ENCODE data around the gene NDST1. TPM values are rescaled to one million over a fixed set of nuclear protein-coding genes. Genes with fewer than 3 reads are reported as not detected.

The NDST1 gene
- total and polyA plus RNA-seq, 10 of the 15 experiments (the other 5 are each of a cell fraction or from before 2014, with no cell fraction given) = 0.20 to 53.5 (median 12.9) TPM

DNA sequence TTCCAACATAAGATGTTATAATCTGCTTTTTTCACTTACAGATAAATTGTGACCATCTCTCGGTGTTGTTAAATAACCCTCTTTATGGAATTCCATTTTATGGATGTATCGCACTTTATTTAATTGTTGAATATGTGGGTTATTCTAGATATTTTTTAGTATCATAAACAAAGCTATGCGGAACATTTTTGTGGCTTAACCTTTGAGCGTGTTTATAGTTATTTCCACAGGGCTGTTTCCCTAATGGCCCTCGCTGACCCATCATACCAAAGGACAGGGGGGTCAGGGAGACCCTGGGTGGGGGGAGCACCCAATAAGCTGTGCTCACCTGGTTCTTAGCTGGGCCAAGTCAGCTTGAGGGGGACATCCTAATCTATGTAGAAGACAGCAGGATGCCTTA, 65.3 kb downstream of the NDST1 start:
- in situ Hi-C loops (cut with MboI) (no loop called here), intact Hi-C loops (cut with micrococcal nuclease; ENCODE audit: unreplicated experiment) (no loop called here)
- Histone ChIP-seq H3K9ac (ENCODE audit: control insufficient read depth, insufficient read depth, low read length) (no peak overlapping the region), H3K9me3 (replicated peaks; ENCODE audit: control insufficient read depth, insufficient read depth, low read length) (no peaks in the 10 kb centered on the region), H3K27ac (ENCODE audit: control insufficient read depth, insufficient read depth) (no peak overlapping the region), H2AFZ (ENCODE audit: control insufficient read depth, low read depth, low read length) (no peak overlapping the region), H4K20me1 (ENCODE audit: control insufficient read depth, insufficient read depth) (no peaks in the 10 kb centered on the region), H3K36me3 (ENCODE audit: control insufficient read depth in 2 of 2, insufficient read depth in 2 of 2, low read length in 1 of 2) (no peaks in the 10 kb centered on the region), H3K27me3 (replicated peaks in 1 of 2; ENCODE audit: control insufficient read depth in 2 of 2, insufficient read depth in 2 of 2, low read length in 1 of 2) (no peaks in the 10 kb centered on the region), H3K4me3 (no peak overlapping the region), H3K4me2 (ENCODE audit: control insufficient read depth, insufficient read depth) (no peak overlapping the region), H3K4me1 (ENCODE audit: control insufficient read depth, insufficient read depth, low read length) (no peaks in the 10 kb centered on the region), H3K79me2 (ENCODE audit: control insufficient read depth, insufficient read depth, low read length) (no peaks in the 10 kb centered on the region)
- no TSS peak for BruUV-seq (replicated peaks)
- ATAC-seq (no peak), DNase-seq (ENCODE audit: low read depth, low spot score) (no peak), FAIRE-seq (no peak)
- ChIA-PET POLR2A (interaction anchor here (0.6 to 1.2 kb wide), 3 partner anchors 11 to 81 kb away, joined by 3 to 7 read pairs (median 3); no protein-coding TSS in a partner anchor), CTCF (interaction anchor here (1.1 to 2.3 kb wide), 3 partner anchors 15 to 84 kb away, joined by 5 to 8 read pairs (median 6); no protein-coding TSS in a partner anchor), RAD21 (ENCODE audit: unreplicated experiment) (interaction anchor here (0.8 to 2.0 kb wide), 2 partner anchors 10 to 13 kb away, joined by 3 to 7 read pairs; no protein-coding TSS in a partner anchor), SMC1A (ENCODE audit: uncharacterized antibody, unreplicated experiment) (interaction anchor here (0.6 to 1.0 kb wide), 2 partner anchors 53 to 82 kb away, joined by 3 read pairs; no protein-coding TSS in a partner anchor)
- 50% methylated on average over 5 of the region's 5 CpGs for WGBS (ENCODE audit: insufficient coverage, insufficient replicate concordance, low lambda C conversion rate, missing lambda C conversion rate)
- TF ChIP-seq E2F4 (IDR thresholded peaks at IDR 0.05; ENCODE audit: low read depth, low read length) (no peak), SIN3A (IDR thresholded peaks at IDR 0.05; ENCODE audit: low read depth, low read length) (no peak), IKZF1 (conservative IDR thresholded peaks at IDR 0.05) (no peak), RBBP5 (conservative IDR thresholded peaks at IDR 0.05) (no peak), YBX1 (IDR thresholded peaks at IDR 0.05) (no peak), POLR2AphosphoS5 (IDR thresholded peaks at IDR 0.05; ENCODE audit: low read length) (no peak), SUPT20H (IDR thresholded peaks at IDR 0.05; ENCODE audit: borderline replicate concordance, control insufficient read depth, low read depth, low read length) (no peak), BRCA1 (IDR thresholded peaks at IDR 0.05; ENCODE audit: low read depth, low read length) (no peak), PKNOX1 (IDR thresholded peaks at IDR 0.05) (no peak), TCF7 (IDR thresholded peaks at IDR 0.05; ENCODE audit: borderline replicate concordance) (no peak), CEBPB (IDR thresholded peaks at IDR 0.05; ENCODE audit: borderline replicate concordance in 1 of 2, low read depth in 2 of 2, low read length in 2 of 2) (no peak), MXI1 (IDR thresholded peaks at IDR 0.05; ENCODE audit: low read depth, low read length) (no peak), SIX5 (IDR thresholded peaks at IDR 0.05; ENCODE audit: low read depth, low read length, severe bottlenecking) (no peak), MAX (IDR thresholded peaks at IDR 0.05; ENCODE audit: low read depth, low read length) (no peak), NBN (IDR thresholded peaks at IDR 0.05) (no peak), NFXL1 (IDR thresholded peaks at IDR 0.05; ENCODE audit: borderline replicate concordance) (no peak), ZNF24 (IDR thresholded peaks at IDR 0.05) (no peak), NFIC (IDR thresholded peaks at IDR 0.05; ENCODE audit: low read depth, low read length) (no peak), RAD51 (IDR thresholded peaks at IDR 0.05) (no peak)
- TF ChIP-seq, protein P1, sequence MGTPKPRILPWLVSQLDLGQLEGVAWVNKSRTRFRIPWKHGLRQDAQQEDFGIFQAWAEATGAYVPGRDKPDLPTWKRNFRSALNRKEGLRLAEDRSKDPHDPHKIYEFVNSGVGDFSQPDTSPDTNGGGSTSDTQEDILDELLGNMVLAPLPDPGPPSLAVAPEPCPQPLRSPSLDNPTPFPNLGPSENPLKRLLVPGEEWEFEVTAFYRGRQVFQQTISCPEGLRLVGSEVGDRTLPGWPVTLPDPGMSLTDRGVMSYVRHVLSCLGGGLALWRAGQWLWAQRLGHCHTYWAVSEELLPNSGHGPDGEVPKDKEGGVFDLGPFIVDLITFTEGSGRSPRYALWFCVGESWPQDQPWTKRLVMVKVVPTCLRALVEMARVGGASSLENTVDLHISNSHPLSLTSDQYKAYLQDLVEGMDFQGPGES (IDR thresholded peaks at IDR 0.05) = no peak

All from GM12878 (cell line).